Measurements from ENCODE around the gene FUS.

Gene FUS

GRCh38 chr16:31179747-31180459 lies at the start of gene FUS:
FUS (plus strand) TSS chr16:31180139; CDS start chr16:31180215, 76 bp downstream.
- in situ Hi-C loops (cut with HindIII; ENCODE audit: low sequenced_read_pairs), result loop anchor here (25.0 kb wide), 1 partner anchor 282 kb away; the partner anchor contains the start of genes ARMC5 and TGFB1I1
- TF ChIP-seq CTCF (IDR thresholded peaks at IDR 0.05; ENCODE audit: low read depth, low read length), result no peak
- H3K4me3 ChIP-seq (ENCODE audit: low read depth, low read length), result peak within 1 kb of the TSS; percentile 98
- DNase-seq (ENCODE audit: low read depth, low spot score), result peak; percentile 89

GRCh38 chr16:31130336-31130891 lies 49.5 kb upstream of the FUS start:
- TF ChIP-seq CTCF (IDR thresholded peaks at IDR 0.05; ENCODE audit: low read depth, low read length), result no peak
- in situ Hi-C loops (cut with HindIII; ENCODE audit: low sequenced_read_pairs), result no loop called here
- H3K4me3 ChIP-seq (ENCODE audit: low read depth, low read length), result no peak overlapping the region
- DNase-seq (ENCODE audit: low read depth, low spot score), result no peak

GRCh38 chr16:31130899-31131298 lies 49.0 kb upstream of the FUS start:
- DNase-seq (ENCODE audit: low read depth, low spot score), result no peak
- no peak overlapping the region for H3K4me3 ChIP-seq (ENCODE audit: low read depth, low read length)
- in situ Hi-C loops (cut with HindIII; ENCODE audit: low sequenced_read_pairs), result no loop called here
- TF ChIP-seq CTCF (IDR thresholded peaks at IDR 0.05; ENCODE audit: low read depth, low read length), result no peak

GRCh38 chr16:31131416-31131815 lies 48.5 kb upstream of the FUS start:
- TF ChIP-seq CTCF (IDR thresholded peaks at IDR 0.05; ENCODE audit: low read depth, low read length), result no peak
- no peak overlapping the region for H3K4me3 ChIP-seq (ENCODE audit: low read depth, low read length)
- DNase-seq (ENCODE audit: low read depth, low spot score), result no peak
- in situ Hi-C loops (cut with HindIII; ENCODE audit: low sequenced_read_pairs), result no loop called here

DNA sequence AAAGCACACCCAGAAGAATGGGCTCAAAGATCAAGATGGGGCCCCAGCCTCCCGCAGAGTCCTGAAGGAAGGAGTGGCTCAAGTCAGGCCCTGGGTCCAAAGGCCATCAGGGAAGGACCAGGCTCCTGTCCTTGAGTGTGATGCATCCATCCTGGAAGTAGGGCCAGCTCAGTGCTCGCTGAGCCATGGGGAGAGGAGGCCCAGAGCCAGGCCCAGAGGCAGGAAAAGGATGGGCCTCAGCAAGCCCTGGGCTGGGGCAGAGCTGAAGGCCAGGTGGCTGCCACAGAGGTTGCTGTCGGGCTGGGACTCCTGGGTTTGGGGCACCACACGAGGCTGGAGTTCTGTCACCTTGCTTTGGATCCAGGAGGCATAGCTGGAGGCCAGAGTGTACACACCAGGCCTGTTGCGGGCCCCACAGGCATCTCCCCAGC lies 48.1 kb upstream of the FUS start:
- in situ Hi-C loops (cut with HindIII; ENCODE audit: low sequenced_read_pairs), result no loop called here
- no peak for TF ChIP-seq CTCF (IDR thresholded peaks at IDR 0.05; ENCODE audit: low read depth, low read length)
- no peak for DNase-seq (ENCODE audit: low read depth, low spot score)
- no peak overlapping the region for H3K4me3 ChIP-seq (ENCODE audit: low read depth, low read length)

DNA sequence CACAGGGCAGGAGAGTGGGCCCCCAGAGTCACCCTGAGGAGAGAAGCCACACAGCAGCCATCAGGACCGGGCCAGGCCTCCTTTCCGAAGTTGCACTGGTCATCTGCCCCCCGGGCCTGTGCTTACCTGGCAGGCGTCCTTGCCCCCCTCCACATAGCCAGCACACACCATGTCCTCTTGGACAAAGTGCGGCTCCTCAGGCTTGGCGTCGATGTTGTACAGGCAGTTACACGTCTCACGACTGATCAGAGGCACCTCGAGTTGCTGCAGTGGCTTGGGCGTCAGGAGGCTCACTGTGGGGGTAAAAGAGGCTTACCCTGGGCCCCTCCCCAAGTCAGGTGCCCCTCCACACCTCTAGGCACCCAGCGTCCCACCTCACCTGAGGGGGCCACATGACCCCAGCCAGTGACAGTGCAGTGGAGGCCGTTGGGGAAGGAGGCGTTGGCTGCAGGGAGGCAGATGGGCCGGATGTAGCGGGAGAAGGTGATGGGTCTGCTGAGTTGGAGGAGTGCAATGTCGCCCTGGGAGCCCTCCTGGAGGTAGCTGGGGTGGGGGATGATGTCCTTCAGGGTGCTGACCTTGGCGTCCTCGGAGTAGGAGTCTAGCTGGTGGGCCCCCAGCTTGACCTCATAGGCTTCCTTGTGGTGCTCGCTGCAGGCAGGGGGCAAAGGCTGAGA lies 47.5 kb upstream of the FUS start:
- no peak overlapping the region for H3K4me3 ChIP-seq (ENCODE audit: low read depth, low read length)
- no peak for DNase-seq (ENCODE audit: low read depth, low spot score)
- no peak for TF ChIP-seq CTCF (IDR thresholded peaks at IDR 0.05; ENCODE audit: low read depth, low read length)
- in situ Hi-C loops (cut with HindIII; ENCODE audit: low sequenced_read_pairs), result no loop called here
